Keratinocyte (primary cell): ENCODE data around the gene RAB9A. TPM values are rescaled to one million over a fixed set of nuclear protein-coding genes. Genes with fewer than 3 reads are reported as not detected.
A peak's percentile ranks its signal among the peaks of the same experiment; 100 is the strongest.

ENCODE experiments used
- DNase-seq: peaks from one replicate; pipeline ENCODE4 v3.0.0-alpha.2; 2011; ENCODE audit warnings: low read depth, missing footprints, low spot score
- FAIRE-seq: peaks from 2 replicates; lab custom pipeline; 2011; peaks lifted over from hg19 to GRCh38; lab: Jason Lieb, UNC
- H2AFZ ChIP-seq: 2 replicates; pipeline ENCODE4 v1.6.0; 2012; ENCODE audit warnings: low read length, control low read depth, inconsistent platforms; ENCODE audit not compliant: control insufficient read depth
- H3K27ac ChIP-seq: 2 replicates; pipeline ENCODE4 v1.5.1; 2011; ENCODE audit warnings: low read length; ENCODE audit not compliant: control insufficient read depth, insufficient read depth
- H3K27me3 ChIP-seq: 3 replicates; pipeline ENCODE4 v1.6.0; 2011; ENCODE audit warnings: low read length; ENCODE audit not compliant: control insufficient read depth, insufficient read depth; ENCODE audit errors: extremely low read depth
- H3K36me3 ChIP-seq, 2 experiments: 2 replicates in 1 of 2; 3 replicates in 1 of 2; pipeline ENCODE4 v1.5.1; 2011; ENCODE audit warnings: low read length in 2 of 2, mild to moderate bottlenecking in 1 of 2; ENCODE audit not compliant: control insufficient read depth in 2 of 2, insufficient read depth in 2 of 2; ENCODE audit errors: extremely low read depth in 1 of 2
- H3K4me1 ChIP-seq: 3 replicates; pipeline ENCODE4 v1.5.1; 2011; ENCODE audit warnings: low read length; ENCODE audit not compliant: control insufficient read depth, insufficient read depth; ENCODE audit errors: extremely low read depth
- H3K4me2 ChIP-seq: 3 replicates; pipeline ENCODE4 v1.6.0; 2011; ENCODE audit warnings: low read depth, low read length; ENCODE audit not compliant: control insufficient read depth, insufficient read depth; ENCODE audit errors: extremely low read depth
- H3K4me3 ChIP-seq, 3 experiments: fragments of 200-600 bp in 1 of 3; sonication (generic) in 1 of 3; 2 replicates in 2 of 3; 3 replicates in 1 of 3; pipeline ENCODE4 v1.5.1; 2011 to 2016; ENCODE audit warnings: low read length in 3 of 3, mild to moderate bottlenecking in 3 of 3, control low read depth in 2 of 3, inconsistent platforms in 1 of 3, low read depth in 1 of 3, mixed read lengths in 1 of 3, mixed run types in 1 of 3, moderate library complexity in 1 of 3; ENCODE audit not compliant: control insufficient read depth in 2 of 3, insufficient read depth in 2 of 3; ENCODE audit errors: extremely low read depth in 1 of 3
- H3K79me2 ChIP-seq: 2 replicates; pipeline ENCODE4 v1.6.0; 2012; ENCODE audit warnings: low read length; ENCODE audit not compliant: control insufficient read depth, insufficient read depth
- H3K9ac ChIP-seq: 3 replicates; pipeline ENCODE4 v1.6.0; 2011; ENCODE audit warnings: low read length; ENCODE audit not compliant: control insufficient read depth, insufficient read depth; ENCODE audit errors: extremely low read depth
- H3K9me1 ChIP-seq: 3 replicates; pipeline ENCODE4 v1.6.0; 2011; ENCODE audit warnings: low read length; ENCODE audit not compliant: control insufficient read depth, insufficient read depth; ENCODE audit errors: extremely low read depth
- H3K9me3 ChIP-seq: 2 replicates; pipeline ENCODE4 v1.5.1; 2012; ENCODE audit warnings: low read depth, low read length; ENCODE audit not compliant: control insufficient read depth
- H4K20me1 ChIP-seq: 3 replicates; pipeline ENCODE4 v1.6.0; 2011; ENCODE audit warnings: low read length; ENCODE audit not compliant: control insufficient read depth, insufficient read depth; ENCODE audit errors: extremely low read depth
- EZH2 ChIP-seq: IDR thresholded peaks from one replicate; pipeline ENCODE4 v1.6.1; 2012; ENCODE audit warnings: inconsistent platforms, mild to moderate bottlenecking, low read length, moderate library complexity
- dilution Hi-C: fragments of 300-500 bp; cut with MboI; formaldehyde crosslinking; loops from one replicate; pipeline ENCODE4 v1.7.0; 2020; ENCODE audit warnings: low sequenced_read_pairs; ENCODE audit not compliant: extremely low pct_ligation_motif_present
- polyA plus RNA-seq, 5 experiments: library from polyadenylated mRNA; depleted of rRNA in 3 of 5; stranded (reverse) in 3 of 5; stranded (forward) in 1 of 5; unstranded in 1 of 5; fragments of >200 nt; gene quantifications; 1 replicate in 1 of 5; 2 replicates in 3 of 5; 3 replicates in 1 of 5; pipeline versions ENCODE4 v1.2.1 to v1.2.3, GENCODE V29; 2011 to 2012; ENCODE audit warnings: missing spikeins in 2 of 5, low read depth in 1 of 5, low replicate concordance in 1 of 5
- TF ChIP-seq, protein P1 (sequence below), 3 experiments: IDR thresholded peaks in 1 of 3; conservative IDR thresholded peaks in 1 of 3; optimal IDR thresholded peaks in 1 of 3; 2 replicates in 2 of 3; 3 replicates in 1 of 3; pipeline versions ENCODE3 to v1.5.1; 2011; ENCODE audit warnings: low read length in 3 of 3, mild to moderate bottlenecking in 3 of 3, moderate library complexity in 2 of 3, control low read depth in 1 of 3, inconsistent platforms in 1 of 3; ENCODE audit not compliant: insufficient read depth in 2 of 3; ENCODE audit errors: extremely low read depth in 1 of 3

The RAB9A gene
- polyA plus RNA-seq, 1 donor (not counting 4 experiments of a cell fraction or from before 2014, with no cell fraction given), result 46.0 TPM

DNA sequence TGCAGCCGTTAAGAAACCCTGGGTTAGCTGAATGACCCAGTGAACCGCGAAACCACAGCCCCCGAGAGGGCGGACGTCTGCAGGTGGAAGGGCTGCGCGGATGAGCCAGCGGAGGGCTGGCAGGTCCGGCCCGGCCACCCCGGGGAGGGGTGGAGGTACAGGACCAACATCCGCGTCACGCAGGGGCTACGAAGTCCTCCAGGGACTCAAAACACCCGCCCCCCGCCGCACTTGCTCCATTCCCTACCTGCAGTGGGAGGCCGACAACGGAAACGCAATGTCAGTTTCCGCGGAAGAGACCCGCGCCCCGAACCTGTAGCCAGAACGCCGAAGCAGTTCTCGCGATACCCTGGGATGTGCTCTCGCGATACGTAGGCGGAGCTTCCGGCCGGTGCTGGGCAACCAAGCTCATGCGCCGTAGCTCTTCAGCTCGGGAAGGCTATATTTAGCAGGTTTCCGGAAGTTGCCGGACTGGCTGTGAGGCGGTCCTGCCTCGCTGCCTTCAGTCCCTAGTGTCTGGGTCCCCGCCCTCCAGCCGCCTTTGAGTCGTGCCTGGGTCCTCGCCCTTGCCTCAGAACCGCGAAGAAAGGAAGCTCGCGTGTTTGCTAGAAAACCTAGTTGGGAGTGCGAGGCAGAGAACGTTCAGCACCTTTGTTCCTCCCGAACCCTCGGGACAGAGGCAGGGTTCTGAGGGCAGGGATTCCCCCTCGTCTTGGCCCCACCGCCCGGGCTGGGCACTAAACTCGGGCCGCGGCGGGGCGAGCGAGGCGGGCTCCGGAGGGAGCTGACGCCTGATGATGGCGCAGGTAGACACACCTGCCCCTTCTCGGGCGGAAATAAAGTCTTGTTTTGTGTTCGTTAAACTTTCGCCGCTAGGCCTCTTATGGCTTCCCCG is 45.6 kb downstream of the RAB9A start, which contains the start of the genes OFD1 and TRAPPC2:
Gene OFD1, plus strand, starts transcription at position 471 of the 895 bp plus-strand sequence. Its CDS starts 324 bp downstream, at position 795.
Gene TRAPPC2, minus strand, starts transcription at position 343 of the 895 bp plus-strand sequence. CDS start 14,657 bp downstream, outside the sequence.
- H3K9me3 ChIP-seq, result no peaks in the 10 kb centered on the region
- peaks cover 10% of the 10 kb centered on the region for H3K4me1 ChIP-seq
- TF ChIP-seq, protein P1, sequence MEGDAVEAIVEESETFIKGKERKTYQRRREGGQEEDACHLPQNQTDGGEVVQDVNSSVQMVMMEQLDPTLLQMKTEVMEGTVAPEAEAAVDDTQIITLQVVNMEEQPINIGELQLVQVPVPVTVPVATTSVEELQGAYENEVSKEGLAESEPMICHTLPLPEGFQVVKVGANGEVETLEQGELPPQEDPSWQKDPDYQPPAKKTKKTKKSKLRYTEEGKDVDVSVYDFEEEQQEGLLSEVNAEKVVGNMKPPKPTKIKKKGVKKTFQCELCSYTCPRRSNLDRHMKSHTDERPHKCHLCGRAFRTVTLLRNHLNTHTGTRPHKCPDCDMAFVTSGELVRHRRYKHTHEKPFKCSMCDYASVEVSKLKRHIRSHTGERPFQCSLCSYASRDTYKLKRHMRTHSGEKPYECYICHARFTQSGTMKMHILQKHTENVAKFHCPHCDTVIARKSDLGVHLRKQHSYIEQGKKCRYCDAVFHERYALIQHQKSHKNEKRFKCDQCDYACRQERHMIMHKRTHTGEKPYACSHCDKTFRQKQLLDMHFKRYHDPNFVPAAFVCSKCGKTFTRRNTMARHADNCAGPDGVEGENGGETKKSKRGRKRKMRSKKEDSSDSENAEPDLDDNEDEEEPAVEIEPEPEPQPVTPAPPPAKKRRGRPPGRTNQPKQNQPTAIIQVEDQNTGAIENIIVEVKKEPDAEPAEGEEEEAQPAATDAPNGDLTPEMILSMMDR (optimal IDR thresholded peaks at IDR 0.05 in 1 of 3, IDR thresholded peaks at IDR 0.05 in 1 of 3, conservative IDR thresholded peaks at IDR 0.05 in 1 of 3; ENCODE audit: extremely low read depth in 1 of 3, insufficient read depth in 2 of 3, low read length in 3 of 3), result peak in 1 of 3 experiments; percentile 4
- TF ChIP-seq EZH2, result no peak
- H3K36me3 ChIP-seq, result peaks cover under 1 to 2% of the 10 kb centered on the region in 2 experiments
- no peaks in the 10 kb centered on the region for H3K9me1 ChIP-seq
- dilution Hi-C loops, result no loop called here
- peak within 1 kb of the TSS; percentile 87 to 99 (median 96) for H3K4me3 ChIP-seq
- H3K4me2 ChIP-seq, result peak within 1 kb of the TSS; percentile 96
- H3K79me2 ChIP-seq, result peaks cover 47% of the 10 kb centered on the region
- H2AFZ ChIP-seq, result peak within 1 kb of the TSS; percentile 98
- peak; percentile 91 for FAIRE-seq
- peak within 1 kb of the TSS; percentile 97 for H3K27ac ChIP-seq
- DNase-seq, result peak; percentile 93
- peak within 1 kb of the TSS; percentile 98 for H3K9ac ChIP-seq
- no peaks in the 10 kb centered on the region for H3K27me3 ChIP-seq
- H4K20me1 ChIP-seq, result no peaks in the 10 kb centered on the region

DNA sequence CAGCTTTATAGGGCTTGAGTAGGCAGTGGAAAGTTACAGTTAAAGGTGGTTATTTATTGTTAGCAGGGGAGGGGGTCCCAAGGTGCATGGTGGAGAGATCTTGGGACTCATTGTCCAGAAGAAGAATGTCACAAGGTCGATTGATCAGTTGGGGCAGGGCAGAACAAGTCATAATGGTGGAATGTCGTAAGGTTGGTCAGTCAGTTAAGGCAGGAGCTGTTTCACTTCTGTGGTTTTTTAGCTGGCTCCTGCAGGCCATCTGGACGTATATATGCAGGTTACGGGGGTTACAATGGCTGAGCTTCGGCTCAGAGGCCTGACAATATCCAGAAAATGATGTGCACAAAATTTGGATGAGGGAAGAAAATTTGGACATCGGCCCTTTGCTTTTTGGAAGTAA is 52.8 kb downstream of the RAB9A start:
- Histone ChIP-seq H3K9ac (no peak overlapping the region), H3K9me1 (no peaks in the 10 kb centered on the region), H3K36me3 (peaks cover 2 to 4% of the 10 kb centered on the region in 2 experiments), H3K27ac (no peak overlapping the region), H3K79me2 (peaks cover 1% of the 10 kb centered on the region), H3K9me3 (no peaks in the 10 kb centered on the region), H3K4me2 (no peak overlapping the region), H4K20me1 (no peaks in the 10 kb centered on the region), H3K27me3 (no peaks in the 10 kb centered on the region), H3K4me3 (no peak overlapping the region), H3K4me1 (no peaks in the 10 kb centered on the region), H2AFZ (no peak overlapping the region)
- no peak for FAIRE-seq
- TF ChIP-seq, protein P1 (optimal IDR thresholded peaks at IDR 0.05 in 1 of 3, IDR thresholded peaks at IDR 0.05 in 1 of 3, conservative IDR thresholded peaks at IDR 0.05 in 1 of 3; ENCODE audit: extremely low read depth in 1 of 3, insufficient read depth in 2 of 3, low read length in 3 of 3), result no peak
- no peak for TF ChIP-seq EZH2
- dilution Hi-C loops, result no loop called here
- DNase-seq, result no peak
